ENCODE data around the gene CDH4. TPM values are rescaled to one million over a fixed set of nuclear protein-coding genes. Genes with fewer than 3 reads are reported as not detected.

CDH4 gene
- total and polyA plus RNA-seq, 2 donors from 2014 or later = 1.1 TPM; not detected in 1

DNA sequence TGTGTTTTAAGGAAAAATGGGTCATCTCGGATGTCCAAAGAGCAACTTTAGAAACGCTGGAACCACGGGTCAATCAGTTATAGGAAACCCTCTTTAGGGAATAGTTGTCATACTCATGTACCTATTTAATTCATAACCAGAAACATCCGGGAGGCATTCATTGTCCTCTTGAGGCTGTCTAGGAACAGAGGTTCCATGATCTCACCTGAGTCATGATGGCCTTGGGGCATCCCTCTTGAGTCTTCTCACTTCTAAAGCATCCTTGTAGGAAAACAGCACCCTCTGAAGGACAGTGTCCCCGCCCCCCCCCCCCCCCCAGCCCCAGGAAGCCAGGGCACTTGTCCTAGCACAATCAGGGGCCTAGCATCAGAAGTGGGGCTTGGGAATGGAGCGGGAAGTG, 46.3 kb upstream of the CDH4 start:
- FAIRE-seq (no peak), DNase-seq (no peak)
- H3K4me3 ChIP-seq (ENCODE audit: low read length in 3 of 3) = no peak overlapping the region
- no peak overlapping the region for H3K9ac ChIP-seq (ENCODE audit: low read length in 3 of 3)
- no peaks in the 10 kb centered on the region for H3K4me1 ChIP-seq (ENCODE audit: control insufficient read depth in 2 of 3, insufficient read depth in 2 of 3, low read depth in 1 of 3, low read length in 3 of 3)
- H3K27ac ChIP-seq (ENCODE audit: low read depth in 2 of 2, low read length in 2 of 2) = no peak overlapping the region
- H3K36me3 ChIP-seq (ENCODE audit: control insufficient read depth in 2 of 3, insufficient read depth in 3 of 3, low read length in 3 of 3) = no peaks in the 10 kb centered on the region
- intact Hi-C loops (cut with DNase I) = no loop called here
- H3K27me3 ChIP-seq (ENCODE audit: control insufficient read depth, insufficient read depth, low read length) = no peaks in the 10 kb centered on the region
- H3K9me3 ChIP-seq (ENCODE audit: control insufficient read depth in 2 of 3, insufficient read depth in 1 of 3, low read length in 3 of 3) = no peaks in the 10 kb centered on the region
- TF ChIP-seq CTCF (IDR thresholded peaks at IDR 0.05; ENCODE audit: borderline replicate concordance, extremely low read depth, insufficient read depth) = no peak

DNA sequence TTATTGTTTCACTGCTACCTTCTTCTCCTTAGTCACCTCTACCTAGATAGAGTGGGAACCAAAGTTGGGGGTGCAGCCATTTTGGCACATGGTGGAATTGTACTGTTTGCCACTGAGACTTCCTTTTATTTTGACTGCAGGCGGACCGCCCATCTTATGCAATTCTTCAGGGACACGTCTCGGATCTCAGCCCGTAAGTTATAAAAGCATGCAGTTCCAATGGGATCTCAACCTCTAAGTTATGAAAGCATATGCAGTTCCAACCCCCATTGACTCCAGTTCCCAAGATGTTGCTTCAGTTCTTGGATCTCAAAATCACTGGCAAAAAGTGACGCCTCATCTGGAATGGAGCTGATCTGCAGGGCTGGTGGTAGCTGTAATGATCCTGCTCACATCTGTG, 41.2 kb upstream of the CDH4 start:
- H3K27me3 ChIP-seq (ENCODE audit: control insufficient read depth, insufficient read depth, low read length) = no peaks in the 10 kb centered on the region
- H3K4me1 ChIP-seq (ENCODE audit: control insufficient read depth in 2 of 3, insufficient read depth in 2 of 3, low read depth in 1 of 3, low read length in 3 of 3) = no peaks in the 10 kb centered on the region
- H3K36me3 ChIP-seq (ENCODE audit: control insufficient read depth in 2 of 3, insufficient read depth in 3 of 3, low read length in 3 of 3) = no peaks in the 10 kb centered on the region
- DNase-seq (no peak), FAIRE-seq (no peak)
- no peaks in the 10 kb centered on the region for H3K9me3 ChIP-seq (ENCODE audit: control insufficient read depth in 2 of 3, insufficient read depth in 1 of 3, low read length in 3 of 3)
- H3K4me3 ChIP-seq (ENCODE audit: low read length in 3 of 3) = no peak overlapping the region
- no peak for TF ChIP-seq CTCF (IDR thresholded peaks at IDR 0.05; ENCODE audit: borderline replicate concordance, extremely low read depth, insufficient read depth)
- intact Hi-C loops (cut with DNase I) = no loop called here
- no peak overlapping the region for H3K27ac ChIP-seq (ENCODE audit: low read depth in 2 of 2, low read length in 2 of 2)
- H3K9ac ChIP-seq (ENCODE audit: low read length in 3 of 3) = no peak overlapping the region

DNA sequence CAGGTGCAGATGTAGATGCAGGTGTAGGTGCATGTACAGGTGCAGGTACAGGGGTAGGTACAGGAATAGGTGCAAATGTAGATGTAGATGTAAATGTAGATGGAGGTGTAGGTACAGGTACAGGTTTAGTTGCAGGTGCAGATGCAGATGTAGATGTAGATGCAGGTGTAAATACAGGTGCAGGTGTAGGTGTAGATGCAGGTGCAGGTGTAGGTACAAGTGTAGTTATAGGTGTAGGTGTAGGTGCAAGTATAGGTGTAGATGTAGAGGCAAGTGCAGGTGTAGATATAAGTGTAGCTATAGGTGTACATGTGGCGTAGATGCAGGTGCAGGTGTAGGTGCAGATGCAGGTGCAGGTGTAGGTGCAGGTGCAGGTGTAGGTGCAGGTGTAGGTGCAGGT, 34.2 kb upstream of the CDH4 start:
- DNase-seq (no peak), FAIRE-seq (no peak)
- H3K4me1 ChIP-seq (ENCODE audit: control insufficient read depth in 2 of 3, insufficient read depth in 2 of 3, low read depth in 1 of 3, low read length in 3 of 3) = no peaks in the 10 kb centered on the region
- intact Hi-C loops (cut with DNase I) = no loop called here
- no peak overlapping the region for H3K9ac ChIP-seq (ENCODE audit: low read length in 3 of 3)
- H3K27ac ChIP-seq (ENCODE audit: low read depth in 2 of 2, low read length in 2 of 2) = no peak overlapping the region
- H3K4me3 ChIP-seq (ENCODE audit: low read length in 3 of 3) = no peak overlapping the region
- H3K9me3 ChIP-seq (ENCODE audit: control insufficient read depth in 2 of 3, insufficient read depth in 1 of 3, low read length in 3 of 3) = no peaks in the 10 kb centered on the region
- TF ChIP-seq CTCF (IDR thresholded peaks at IDR 0.05; ENCODE audit: borderline replicate concordance, extremely low read depth, insufficient read depth) = no peak
- H3K36me3 ChIP-seq (ENCODE audit: control insufficient read depth in 2 of 3, insufficient read depth in 3 of 3, low read length in 3 of 3) = no peaks in the 10 kb centered on the region
- H3K27me3 ChIP-seq (ENCODE audit: control insufficient read depth, insufficient read depth, low read length) = no peaks in the 10 kb centered on the region

- intact Hi-C loops (cut with DNase I) = no loop called here
- no peak for TF ChIP-seq CTCF (IDR thresholded peaks at IDR 0.05; ENCODE audit: borderline replicate concordance, extremely low read depth, insufficient read depth)
- Histone ChIP-seq H3K27me3 (ENCODE audit: control insufficient read depth, insufficient read depth, low read length) (peaks cover under 1% of the 10 kb centered on the region), H3K9me3 (ENCODE audit: control insufficient read depth in 2 of 3, insufficient read depth in 1 of 3, low read length in 3 of 3) (no peaks in the 10 kb centered on the region), H3K9ac (ENCODE audit: low read length in 3 of 3) (no peak overlapping the region), H3K36me3 (ENCODE audit: control insufficient read depth in 2 of 3, insufficient read depth in 3 of 3, low read length in 3 of 3) (no peaks in the 10 kb centered on the region), H3K4me1 (ENCODE audit: control insufficient read depth in 2 of 3, insufficient read depth in 2 of 3, low read depth in 1 of 3, low read length in 3 of 3) (no peaks in the 10 kb centered on the region), H3K4me3 (ENCODE audit: low read length in 3 of 3) (no peak overlapping the region), H3K27ac (ENCODE audit: low read depth in 2 of 2, low read length in 2 of 2) (no peak overlapping the region)
- FAIRE-seq = no peak
- no peak for DNase-seq
These were observed 33.0 kb upstream of the CDH4 start for GRCh38 chr20:61219021-61219431.

Measured in kidney (tissue), 14 donors.